PC-9 (cell line): Measurements from ENCODE around the gene EHD4.

Source experiments
- CTCF ChIP-seq: fragments of 200-600 bp; sonication (generic); conservative IDR thresholded peaks from 2 replicates; pipeline ENCODE4 v1.6.1; 2017; ENCODE audit warnings: mixed run types, antibody characterized with exemption, mild to moderate bottlenecking, moderate library complexity
- EZH2 ChIP-seq: fragments of 200-600 bp; sonication (generic); IDR thresholded peaks from 2 replicates; pipeline ENCODE4 v1.8.0; 2017; ENCODE audit warnings: antibody characterized with exemption, low read depth

GRCh38 chr15:41995476-41995855 is 23.1 kb upstream of the EHD4 start:
- TF ChIP-seq CTCF, result no peak
- no peak for TF ChIP-seq EZH2
